C1 segment of cervical spinal cord (tissue), 14 donors: ENCODE results near the gene SPINT1.
"Not testable (repeated sequence)": the region's sequence is repeated elsewhere in the genome, so short reads cannot be mapped to it uniquely, and the experiment has no call there.

Experiments
- DNase-seq, 14 donors: peaks; one replicate each; lab custom pipeline; 2025; lab: John Stamatoyannopoulos, UW

Gene SPINT1

DNA sequence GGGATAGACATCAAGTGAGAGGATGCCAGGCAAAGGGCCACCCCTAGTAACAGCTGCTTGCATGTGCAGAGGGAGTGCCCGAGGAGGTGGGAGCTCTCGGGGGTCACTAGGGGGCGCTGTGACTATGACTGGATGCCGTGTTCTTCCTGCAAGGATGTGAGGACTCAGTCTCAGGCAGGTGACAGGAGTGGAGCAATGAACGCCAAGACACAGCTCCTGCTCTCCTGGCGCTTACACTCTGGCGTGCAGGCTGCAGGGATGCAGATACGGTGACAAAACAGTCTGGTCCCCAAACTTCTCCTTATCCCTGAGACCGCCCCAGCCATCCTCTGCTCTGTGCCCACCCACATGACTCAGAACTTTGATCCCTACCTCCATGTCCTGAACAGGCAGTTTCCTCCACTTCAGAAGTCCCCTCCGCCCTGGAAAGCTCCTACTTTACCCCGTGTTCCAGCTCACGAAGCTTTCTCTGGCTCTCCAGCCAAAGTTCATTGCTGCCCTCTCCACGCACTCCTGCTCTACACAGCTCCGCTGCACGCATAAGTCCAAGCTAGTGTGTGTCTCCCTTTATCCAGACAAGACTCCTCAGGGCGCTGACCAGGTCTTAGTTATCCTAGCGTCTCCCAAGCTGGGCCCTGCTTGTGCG lies 15.5 kb downstream of the SPINT1 start:
- peak in 7 of 14 donors; percentile 14 to 43 (median 30) for DNase-seq

DNA sequence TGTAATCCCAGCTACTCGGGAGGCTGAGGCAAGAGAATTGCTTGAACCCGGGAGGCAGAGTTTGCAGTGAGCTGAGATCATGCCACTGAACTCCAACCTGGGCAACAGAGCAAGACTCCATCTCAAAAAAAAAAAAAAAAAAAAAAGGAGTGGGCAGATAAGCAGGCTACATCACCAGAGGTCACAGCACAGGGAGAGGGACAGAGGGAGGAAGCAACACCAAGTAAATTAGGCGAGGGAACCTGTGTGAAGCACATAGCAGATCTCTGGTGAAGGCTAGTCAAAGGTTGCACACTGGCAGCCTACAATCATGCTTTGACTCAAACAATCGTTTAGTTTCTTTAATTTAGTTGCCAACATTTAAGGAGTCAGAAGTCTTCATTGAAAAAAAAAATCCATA lies 17.3 kb downstream of the SPINT1 start:
- DNase-seq, result not testable (repeated sequence)

DNA sequence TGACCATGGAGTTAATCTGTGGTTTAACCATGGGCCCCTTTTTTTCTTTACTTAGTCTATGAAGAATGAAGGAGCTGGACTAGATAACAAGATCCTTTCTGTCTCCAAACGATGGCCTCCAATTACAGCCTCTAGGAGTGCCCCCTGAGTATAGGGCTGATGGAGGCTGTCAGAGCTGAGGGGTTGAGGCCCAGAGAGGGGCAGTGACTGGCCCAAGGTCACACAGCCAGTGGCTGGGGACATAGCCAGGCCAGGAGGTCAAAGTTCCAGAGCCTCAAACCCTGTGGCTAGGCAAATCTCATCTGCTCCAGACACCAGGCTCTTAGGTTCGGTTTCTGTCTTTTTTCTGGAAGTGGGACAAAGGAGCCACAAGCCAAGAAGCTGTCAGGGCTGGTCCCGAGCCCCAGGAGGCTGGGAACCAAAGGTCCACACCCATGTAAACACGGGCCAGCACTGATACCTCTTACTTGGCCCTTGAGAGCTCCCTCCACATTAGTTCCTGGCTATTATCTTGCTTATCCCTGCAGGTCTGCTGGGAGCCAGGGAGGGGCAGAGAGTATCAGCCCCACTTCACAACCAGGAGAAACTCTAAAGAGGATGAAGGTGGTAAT lies 19.9 kb downstream of the SPINT1 start:
- DNase-seq, result no peak

DNA sequence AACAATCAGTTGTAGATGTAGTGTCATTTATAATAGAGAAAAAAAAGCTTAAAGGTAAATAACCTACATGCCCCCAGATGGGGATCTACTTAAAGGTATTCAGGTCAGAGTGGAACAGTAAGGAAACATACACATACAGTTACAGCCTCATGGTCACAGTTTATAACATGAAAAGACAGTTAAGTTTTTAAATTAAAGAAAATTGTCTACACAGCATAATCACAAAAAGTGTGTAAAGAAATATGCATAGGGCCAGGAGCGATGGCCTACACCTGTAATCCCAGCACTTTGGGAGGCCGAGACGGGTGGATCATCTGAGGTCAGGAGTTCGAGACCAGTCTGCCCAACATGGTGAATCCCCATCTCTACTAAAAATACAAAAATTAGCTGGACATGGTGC lies 23.4 kb downstream of the SPINT1 start:
- DNase-seq, result no peak

DNA sequence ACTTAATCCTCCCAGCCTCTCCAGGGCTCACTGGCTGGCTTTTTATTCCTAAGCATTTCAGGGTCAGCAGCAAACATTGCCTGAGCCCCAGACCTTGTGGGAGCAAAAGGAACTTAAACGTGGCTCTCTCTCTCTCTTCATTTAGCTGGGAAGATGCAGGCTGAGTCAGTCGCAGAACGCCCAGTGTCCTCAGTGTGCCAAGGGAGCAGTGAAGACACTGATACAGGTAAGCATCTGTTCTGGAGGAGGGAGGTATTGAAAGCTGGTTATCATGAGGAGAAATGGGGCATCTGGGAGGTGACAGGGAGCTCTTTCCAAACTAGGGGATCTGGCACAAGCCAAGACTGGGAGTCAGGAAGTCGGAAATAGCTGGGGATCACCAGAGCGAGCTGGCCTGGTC lies 25.8 kb downstream of the SPINT1 start:
- DNase-seq, result no peak

DNA sequence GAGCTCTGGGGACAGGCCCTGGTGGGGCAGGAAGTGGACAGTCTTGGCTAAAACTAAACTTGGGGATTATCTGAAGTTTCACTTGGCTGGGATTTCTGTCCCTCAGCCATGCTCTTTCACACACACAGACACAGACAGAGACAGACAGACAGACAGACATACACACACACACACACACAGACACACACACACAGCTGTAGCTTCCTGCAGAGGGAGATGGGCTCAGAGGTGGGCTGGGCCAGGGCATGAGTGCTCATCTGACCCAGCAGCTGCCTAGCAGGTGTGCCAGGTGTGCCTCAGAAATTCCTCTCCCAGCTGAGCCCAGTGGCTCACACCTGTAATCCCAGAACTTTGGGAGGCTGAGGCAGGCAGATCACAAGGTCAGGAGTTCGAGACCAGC lies 26.9 kb downstream of the SPINT1 start:
- no peak for DNase-seq

DNA sequence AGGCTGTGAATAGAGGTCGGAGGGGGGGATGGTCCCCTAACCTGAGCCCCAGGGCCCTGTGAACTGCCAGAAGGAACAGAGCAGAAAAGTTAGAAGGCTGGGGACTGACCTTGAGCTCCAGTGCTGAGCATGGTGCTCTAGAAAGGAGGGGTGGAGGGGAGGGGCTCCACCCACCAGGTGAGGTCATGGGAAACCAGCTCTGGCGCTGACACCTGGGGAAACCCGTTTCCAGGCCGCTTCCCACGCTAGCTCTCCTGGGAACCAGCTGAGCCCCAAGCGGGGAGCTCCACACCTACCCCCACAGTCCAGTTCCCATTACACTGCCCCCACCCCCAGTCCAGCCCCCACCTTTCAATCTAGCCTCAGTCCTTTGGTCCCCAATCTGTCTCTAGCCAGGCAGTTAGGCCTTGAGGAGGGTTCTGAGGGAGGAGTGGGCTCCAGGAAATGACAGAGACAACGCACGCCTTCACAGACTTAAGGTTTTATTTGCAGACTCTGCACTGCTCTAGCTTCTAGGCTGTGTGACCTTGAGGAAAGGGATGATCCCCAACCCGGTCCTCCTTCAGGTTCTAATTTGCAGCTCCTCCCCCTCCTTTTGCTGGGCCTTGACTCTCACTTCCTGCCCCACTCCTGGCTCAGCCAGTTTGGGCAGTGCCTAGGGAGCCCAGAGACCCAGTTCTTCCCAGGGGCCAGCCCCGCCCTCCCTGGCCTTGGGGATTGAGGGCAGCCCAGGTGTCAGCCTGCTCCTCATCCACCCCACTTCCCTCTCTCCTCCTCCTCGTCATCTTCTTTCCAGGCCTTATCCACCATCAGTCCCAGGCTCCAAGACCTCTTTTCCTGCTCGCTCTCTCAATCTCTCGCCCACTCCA lies 28.1 kb downstream of the SPINT1 start:
- DNase-seq, result no peak

DNA sequence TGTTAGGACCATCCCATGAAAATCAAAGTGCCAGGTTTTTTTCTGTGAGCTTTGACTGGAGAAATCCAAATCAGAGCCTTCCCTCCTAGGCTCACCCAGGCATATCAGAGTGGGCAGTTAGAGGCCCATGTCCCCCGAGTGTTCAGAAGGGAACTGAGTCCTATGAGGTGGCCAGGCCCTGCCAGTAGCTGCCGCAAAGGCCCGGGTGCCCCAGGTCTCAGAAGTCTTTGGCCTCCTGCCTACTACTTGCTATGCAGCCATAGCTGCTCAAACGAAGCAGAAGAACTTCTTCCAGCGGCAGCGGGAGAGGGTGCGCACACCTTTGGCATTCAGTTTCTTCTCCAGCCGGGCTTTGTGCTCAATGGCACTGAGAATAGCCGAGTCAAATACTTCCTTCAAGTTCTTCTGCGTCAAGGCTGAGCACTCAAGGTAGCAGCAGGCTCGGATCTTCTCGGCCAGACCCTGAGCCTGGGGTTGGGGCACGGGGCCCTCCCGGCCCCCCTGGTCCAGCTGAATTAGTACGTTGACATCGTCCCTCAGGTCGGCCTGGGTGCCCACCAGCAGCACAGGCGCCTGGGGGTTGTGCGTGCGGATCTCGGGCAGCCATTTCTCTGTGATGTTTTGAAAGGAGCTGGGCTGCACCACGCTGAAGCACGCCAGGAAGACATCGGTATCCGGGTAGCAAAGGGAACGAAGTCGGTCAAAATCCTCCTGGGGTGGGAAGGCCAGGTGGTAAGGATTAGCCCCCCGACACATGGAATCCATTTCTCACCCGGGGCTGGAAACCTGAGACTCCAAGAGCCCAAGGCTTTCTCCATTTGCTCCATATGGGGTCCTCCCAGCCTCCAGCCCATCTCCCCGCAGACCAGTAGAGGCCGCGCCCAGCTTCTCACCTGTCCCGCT lies 29.2 kb downstream of the SPINT1 start:
- DNase-seq, result no peak

DNA sequence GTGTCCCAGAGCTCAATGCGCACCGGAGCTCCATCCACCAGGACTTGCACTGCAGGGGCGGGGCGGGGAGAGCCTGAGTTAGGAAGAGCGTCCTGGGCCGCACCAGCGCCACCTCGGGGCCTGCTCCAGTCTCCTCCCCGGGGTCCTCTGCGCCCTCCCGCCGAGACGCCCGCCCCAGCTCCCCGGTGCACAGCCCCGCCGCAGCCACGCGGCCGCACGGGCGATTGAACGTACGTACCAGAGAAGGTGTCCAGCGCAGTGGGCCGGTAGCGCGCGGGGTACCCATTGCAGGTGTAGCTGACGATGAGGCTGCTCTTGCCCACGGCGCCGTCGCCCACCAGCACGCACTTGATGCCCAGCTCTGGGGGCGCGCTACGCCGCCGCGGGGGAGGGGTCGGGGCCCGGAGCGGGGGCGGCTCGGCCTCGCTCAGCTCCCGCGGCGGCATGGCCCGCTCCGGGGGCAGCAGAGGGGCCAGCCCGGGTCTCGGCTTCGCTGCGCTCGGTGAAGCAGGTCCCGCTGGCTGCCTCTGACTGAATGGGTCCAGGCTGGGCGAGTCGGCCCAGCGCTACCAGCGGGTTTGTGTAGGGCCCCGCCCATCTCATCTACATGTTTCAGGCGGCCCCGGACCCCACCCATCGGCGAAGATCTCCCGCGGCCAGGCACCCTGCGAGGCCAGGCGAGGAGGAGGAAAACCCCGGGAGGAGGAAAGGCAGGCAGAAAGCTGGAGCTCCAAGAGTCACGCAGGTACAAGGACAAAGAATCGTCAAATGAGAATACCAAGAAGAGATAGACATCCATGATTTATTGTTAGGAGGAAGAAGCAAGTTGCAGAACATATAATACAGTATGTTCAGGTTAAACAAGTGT lies 30.1 kb downstream of the SPINT1 start, which contains the start of gene RHOV:
Gene RHOV (minus strand): TSS at position 541 of the 868 bp plus-strand sequence. CDS start 95 bp downstream, at position 446.
- peak in 3 of 14 donors; percentile 9 to 50 (median 15) for DNase-seq

DNA sequence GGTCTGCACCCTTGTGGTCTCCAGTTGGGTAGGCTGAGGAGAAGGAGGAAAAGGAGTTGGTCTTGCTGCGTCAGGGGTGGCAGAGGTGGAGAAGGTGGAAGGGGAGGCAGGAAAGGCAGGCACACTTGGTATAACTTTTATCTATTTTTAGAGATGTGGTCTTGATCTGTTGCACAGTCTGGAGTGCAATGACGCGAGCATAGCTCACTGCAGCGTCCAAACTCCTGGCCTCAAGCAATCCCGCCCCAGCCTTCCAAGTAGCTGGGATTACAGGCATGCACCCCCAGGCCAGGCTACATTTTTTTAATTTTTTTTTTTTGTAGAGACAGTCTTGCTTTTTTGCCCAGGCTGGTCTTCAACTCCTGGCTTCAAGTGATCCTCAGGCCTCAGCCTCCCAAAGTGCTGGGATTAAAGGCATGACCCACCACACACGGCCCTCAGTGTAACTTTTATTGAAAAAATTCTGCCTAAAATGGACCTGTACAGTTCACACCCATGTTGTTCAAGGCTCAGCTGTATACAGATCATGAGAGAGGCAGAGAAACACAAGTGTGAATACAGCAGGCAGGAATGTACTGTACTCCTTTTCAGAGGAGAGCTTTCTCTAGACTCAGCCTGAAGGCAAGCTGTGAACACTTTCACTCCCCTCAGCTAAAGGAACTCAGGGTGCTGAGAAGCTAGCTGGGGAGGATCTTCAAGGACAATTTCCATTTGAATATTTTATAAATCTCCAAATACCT lies 32.3 kb downstream of the SPINT1 start:
- DNase-seq, result no peak

DNA sequence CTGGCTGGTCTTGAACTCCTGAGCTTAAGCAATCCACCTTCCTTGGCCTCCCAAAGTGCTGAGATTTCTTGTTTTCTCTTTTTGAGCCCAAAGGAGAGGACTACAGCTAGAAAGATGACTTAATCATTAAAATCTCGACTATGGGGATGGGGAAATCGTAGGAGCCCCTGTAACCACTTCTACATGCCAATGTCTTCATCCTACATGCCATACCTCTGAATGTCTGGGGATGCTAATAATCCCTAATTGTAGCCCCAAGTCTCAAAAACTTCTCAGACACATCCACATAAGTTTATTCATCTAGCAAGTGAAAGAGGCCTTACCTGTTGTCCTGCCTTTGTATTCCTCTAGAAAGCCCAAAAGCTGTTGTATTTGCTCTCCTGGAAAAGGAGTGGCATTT lies 33.8 kb downstream of the SPINT1 start:
- DNase-seq, result no peak

DNA sequence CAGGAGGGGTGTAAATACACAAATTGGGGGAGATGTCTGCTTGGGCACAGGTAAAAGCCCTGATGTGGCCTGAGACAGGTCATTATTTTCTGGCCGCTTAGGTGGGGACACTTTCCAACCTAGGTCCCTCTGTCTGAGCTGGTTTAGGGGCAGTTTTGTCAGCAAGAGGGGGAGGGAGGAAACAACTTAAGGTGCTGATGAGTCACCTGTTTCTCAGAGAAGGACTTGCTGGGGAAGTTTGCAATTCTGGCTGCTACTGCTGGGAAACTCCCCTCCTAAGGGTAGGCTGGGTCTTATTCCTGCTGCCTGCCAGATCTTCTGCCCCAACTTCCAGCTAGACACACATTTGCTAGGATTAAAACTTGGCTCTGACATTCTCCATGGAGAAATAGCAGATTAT lies 34.9 kb downstream of the SPINT1 start:
- no peak for DNase-seq

DNA sequence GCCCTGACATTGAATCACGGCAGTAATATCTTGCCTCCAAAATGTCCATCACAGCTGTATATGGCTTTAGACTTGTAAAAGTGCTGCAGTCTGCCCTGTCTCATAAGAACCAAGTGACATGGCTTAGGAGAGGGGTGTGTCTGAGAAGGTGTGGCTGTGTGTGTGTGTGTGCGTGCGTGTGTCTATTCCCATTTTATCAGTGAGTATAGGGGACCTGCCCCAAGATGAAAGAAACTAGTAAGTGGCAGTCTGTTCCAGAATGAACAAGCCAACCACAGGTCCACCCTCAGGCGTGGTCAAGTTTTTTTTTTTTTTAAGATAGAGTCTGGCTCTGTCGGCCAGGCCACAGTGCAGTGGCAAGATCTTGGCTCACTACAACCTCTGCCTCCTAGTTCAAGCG lies 35.8 kb downstream of the SPINT1 start:
- no peak for DNase-seq

DNA sequence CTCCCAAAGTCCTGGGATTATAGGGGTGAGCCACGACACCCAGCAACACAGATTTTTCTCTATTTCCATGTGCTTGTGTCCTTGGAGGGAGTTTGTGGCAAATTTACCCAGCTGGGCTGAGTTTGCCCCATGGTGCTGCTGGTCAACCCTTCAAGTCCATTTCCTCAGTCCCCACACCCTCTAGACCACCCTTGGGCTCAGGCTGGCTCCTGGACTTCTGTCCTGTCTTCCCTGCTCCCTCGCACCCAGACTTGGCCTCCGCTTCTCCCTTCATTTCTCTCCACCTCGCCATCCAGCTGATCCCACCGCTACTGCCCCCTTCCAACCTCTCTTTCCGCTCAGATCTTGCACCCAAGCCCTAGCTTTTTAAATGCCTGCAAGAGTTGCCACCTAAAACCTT lies 37.5 kb downstream of the SPINT1 start:
- DNase-seq, result no peak

DNA sequence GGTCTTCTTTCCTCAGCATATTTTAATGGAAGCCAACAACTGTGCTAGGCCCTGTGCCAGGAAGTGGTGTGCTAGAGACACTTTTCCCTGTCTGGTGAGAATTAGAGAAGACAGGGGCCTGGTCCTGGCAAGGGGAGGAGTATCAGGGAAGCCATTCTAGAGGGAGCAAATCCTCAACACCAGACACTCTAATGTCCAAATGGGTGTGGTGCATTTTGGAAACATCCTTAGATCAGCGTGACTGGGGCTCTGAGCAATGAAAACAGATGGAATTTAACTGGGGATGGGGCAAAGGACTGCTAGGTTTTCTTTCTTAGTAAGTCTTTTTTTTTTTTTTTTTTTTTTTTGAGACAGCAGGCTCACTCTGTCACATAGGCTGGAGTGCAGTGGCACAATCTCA lies 42.7 kb downstream of the SPINT1 start:
- no peak for DNase-seq

DNA sequence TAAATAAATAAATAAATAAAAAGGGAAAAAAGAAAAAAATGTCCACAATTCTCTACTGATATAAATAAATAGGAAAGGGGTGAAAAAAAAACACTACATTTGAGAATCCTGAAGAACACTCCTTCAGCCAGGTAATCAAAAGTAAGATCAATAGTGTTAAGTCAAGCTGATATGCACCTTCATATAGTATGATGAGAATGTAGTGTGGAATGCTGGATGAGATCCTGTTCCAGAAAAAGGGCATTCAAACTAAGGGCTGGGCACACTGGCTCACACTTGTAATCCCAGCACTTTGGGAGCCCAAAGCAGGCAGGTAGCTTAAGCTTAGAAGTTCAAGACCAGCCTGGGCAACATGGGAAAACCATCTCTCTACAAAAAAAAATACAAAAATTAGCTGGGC lies 45.3 kb downstream of the SPINT1 start:
- DNase-seq, result no peak

DNA sequence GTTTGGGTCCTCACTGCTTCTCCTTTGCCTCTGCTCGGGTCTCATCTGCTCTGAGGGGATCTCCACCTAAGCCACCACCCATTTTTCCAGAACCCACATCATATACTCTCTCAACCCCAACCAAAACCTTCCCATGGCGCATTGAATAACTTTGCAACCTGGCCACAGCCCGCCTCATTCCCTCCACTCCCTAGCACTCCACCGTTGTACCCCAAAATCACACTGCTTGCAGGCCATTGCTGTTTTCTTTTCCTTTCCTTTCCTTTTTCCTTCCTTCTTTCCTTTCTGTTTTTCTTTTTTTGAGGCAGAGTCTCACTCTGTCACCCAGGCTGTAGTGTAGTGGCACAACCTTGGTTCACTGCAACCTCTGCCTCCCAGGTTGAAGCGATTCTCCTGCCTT lies 47.3 kb downstream of the SPINT1 start:
- no peak for DNase-seq

DNA sequence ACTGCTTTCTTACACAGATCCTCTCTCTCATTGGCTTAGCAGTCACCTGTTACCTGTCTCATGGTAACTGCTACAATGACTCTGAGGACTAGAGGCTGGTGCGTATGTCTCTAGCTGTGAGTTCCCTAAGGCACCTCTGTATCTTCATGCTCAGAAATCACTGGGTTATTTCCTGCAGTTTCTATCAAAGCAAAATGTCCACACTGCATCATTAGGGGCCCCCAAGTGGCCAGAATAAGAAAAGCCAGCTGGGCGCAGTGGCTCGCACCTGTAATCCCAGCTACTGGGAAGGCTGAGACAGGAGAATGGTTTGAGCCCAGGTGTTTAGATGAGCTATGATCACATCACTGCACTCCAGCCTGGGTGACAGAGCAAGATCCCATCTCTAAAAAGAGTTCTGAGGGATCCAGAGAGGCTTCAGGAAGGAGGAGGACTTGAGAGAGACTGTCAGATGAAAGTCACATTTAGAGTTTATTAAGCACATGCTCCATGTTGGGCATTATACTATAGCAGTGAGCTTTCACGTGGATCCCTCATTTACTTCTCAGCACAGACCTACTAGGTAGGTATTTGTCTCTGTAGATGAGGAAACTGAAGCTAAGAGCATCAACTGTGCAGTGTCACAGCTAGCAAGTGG lies 48.1 kb downstream of the SPINT1 start:
- DNase-seq, result peak in 2 of 14 donors; percentile 16 to 49

DNA sequence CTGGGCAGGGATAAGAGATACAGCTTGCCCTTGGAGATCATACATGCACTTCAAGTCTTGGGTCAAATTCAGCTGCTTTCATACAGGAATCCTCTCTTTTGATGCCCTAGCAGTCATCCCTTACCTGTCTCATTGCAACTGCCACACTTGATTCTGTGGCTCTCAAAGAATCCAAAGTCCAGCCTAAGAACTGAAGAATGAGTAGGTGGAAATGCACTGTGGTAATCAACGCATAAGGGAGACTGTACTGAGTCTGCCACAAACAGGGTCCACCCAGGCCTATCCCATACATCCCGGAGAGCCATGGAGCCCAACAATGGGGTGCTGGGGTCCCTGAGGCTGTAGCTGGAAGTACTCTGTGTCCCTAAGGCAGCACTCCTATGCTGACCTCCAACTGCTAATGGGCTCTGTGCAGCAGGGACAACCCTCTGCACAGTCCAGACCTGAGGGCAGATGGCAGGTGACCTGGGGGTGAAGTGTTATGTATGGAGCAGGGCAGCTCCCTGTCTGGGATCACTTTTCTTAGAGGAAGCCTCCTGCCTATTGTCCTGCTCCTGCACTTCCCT lies 48.7 kb downstream of the SPINT1 start:
- DNase-seq, result no peak
